Body of pancreas (tissue), 4 donors: ENCODE measurements around the gene IL19.

Experiments used
- POLR2A ChIP-seq, 3 donors: fragments of 450-650 bp; IDR thresholded peaks; one replicate each; pipeline ENCODE4 v1.6.1; 2016; ENCODE audit warnings: antibody characterized with exemption in 3 of 3, mild to moderate bottlenecking in 2 of 3
- TF ChIP-seq, protein P1 (sequence below), 7 experiments: fragments of 450-650 bp in 4 of 7; fragments of 200-600 bp in 3 of 7; sonication (generic) in 3 of 7; IDR thresholded peaks; one replicate each; pipeline ENCODE4 v1.5.1; 2016 to 2019; ENCODE audit warnings: antibody characterized with exemption in 7 of 7

DNA sequence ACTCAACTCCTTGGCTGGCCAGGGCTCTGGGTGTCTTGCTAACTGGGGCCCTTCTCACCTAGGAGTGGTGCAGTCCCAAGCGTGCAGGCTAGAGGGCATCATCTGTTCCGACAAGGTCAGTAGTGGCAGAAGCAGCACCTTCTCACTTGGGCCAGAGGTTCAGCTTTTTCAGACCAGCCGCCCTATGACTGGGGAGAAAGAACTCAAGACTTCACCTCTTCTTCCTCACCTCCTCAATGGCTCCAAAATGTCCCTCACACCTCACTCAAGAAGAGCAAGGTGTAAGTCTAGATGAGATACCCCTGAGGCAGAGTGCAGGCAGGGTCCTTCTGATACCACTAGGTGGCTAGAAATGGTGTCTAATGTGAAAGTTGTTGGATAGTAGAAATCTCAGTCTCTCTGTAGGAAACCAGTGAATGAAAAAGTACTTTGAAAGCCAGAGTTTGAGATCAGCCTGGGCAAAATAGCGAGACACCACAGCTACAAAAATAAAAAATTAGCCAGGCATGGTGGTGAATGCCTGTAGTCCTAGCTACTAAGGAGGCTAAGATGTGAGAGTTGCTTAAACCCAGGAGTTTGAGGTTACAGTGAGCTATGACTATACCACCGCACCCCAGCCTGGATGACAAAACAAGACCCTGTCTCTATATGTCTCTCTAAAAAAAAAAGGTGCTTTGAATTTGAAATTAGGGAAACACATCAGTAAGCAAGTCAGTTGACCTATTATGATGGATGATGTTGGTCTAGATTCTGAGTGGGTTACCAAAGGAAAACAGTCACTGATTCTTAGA, 86.3 kb downstream of the IL19 start:
- TF ChIP-seq, protein P1, sequence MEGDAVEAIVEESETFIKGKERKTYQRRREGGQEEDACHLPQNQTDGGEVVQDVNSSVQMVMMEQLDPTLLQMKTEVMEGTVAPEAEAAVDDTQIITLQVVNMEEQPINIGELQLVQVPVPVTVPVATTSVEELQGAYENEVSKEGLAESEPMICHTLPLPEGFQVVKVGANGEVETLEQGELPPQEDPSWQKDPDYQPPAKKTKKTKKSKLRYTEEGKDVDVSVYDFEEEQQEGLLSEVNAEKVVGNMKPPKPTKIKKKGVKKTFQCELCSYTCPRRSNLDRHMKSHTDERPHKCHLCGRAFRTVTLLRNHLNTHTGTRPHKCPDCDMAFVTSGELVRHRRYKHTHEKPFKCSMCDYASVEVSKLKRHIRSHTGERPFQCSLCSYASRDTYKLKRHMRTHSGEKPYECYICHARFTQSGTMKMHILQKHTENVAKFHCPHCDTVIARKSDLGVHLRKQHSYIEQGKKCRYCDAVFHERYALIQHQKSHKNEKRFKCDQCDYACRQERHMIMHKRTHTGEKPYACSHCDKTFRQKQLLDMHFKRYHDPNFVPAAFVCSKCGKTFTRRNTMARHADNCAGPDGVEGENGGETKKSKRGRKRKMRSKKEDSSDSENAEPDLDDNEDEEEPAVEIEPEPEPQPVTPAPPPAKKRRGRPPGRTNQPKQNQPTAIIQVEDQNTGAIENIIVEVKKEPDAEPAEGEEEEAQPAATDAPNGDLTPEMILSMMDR (IDR thresholded peaks at IDR 0.05), result peak in 1 of 7 experiments; percentile 17
- TF ChIP-seq POLR2A (IDR thresholded peaks at IDR 0.05), result no peak
